HFF-Myc (cell line): ENCODE measurements around the gene HOXD10.

Experiments used
- DNase-seq: peaks from one replicate; pipeline ENCODE4 v3.0.0-alpha.2; 2011; ENCODE audit warnings: low read depth; ENCODE audit errors: extremely low read depth
- H3K4me3 ChIP-seq: replicated peaks from 2 replicates; pipeline ENCODE4 v1.5.1; 2011; ENCODE audit warnings: low read depth, mild to moderate bottlenecking, control low read depth, low read length
- CTCF ChIP-seq: IDR thresholded peaks from 2 replicates; pipeline ENCODE4 v1.5.1; 2012; ENCODE audit warnings: mild to moderate bottlenecking, low read depth, low read length, control low read depth; ENCODE audit errors: missing control alignments

HOXD10 gene

GRCh38 chr2:176092270-176093144, 24.1 kb upstream of the HOXD10 start, which contains the start of gene HOXD13:
HOXD13 (plus strand) TSS chr2:176092721; CDS start chr2:176092891, 170 bp downstream.
- peak within 1 kb of the TSS; percentile 56 for H3K4me3 ChIP-seq
- no peak for DNase-seq

GRCh38 chr2:176093145-176093897, 23.3 kb upstream of the HOXD10 start:
- peak overlapping the region; percentile 56 for H3K4me3 ChIP-seq
- TF ChIP-seq CTCF = peak; percentile 21
- DNase-seq = no peak

More at GRCh38 chr2:176092270-176093144, 24.1 kb upstream of the HOXD10 start, which contains the start of gene HOXD13:
- TF ChIP-seq CTCF = no peak

- peak overlapping the region; percentile 56 for H3K4me3 ChIP-seq
- no peak for DNase-seq
- TF ChIP-seq CTCF = no peak
Observed at GRCh38 chr2:176093898-176094249, 22.7 kb upstream of the HOXD10 start.

GRCh38 chr2:176094349-176094748, 22.2 kb upstream of the HOXD10 start:
- no peak for DNase-seq
- H3K4me3 ChIP-seq = peak overlapping the region; percentile 56

GRCh38 chr2:176095421-176095820, 21.2 kb upstream of the HOXD10 start:
- no peak for TF ChIP-seq CTCF
- no peak for DNase-seq
- no peak overlapping the region for H3K4me3 ChIP-seq

More at GRCh38 chr2:176094349-176094748, 22.2 kb upstream of the HOXD10 start:
- no peak for TF ChIP-seq CTCF

- peak overlapping the region; percentile 39 for H3K4me3 ChIP-seq
- DNase-seq = no peak
- no peak for TF ChIP-seq CTCF
Observed at GRCh38 chr2:176096243-176096985, 20.2 kb upstream of the HOXD10 start.
